HepG2 (cell line): ENCODE results near the gene TLCD1. TPM values are rescaled to one million over a fixed set of nuclear protein-coding genes. Genes with fewer than 3 reads are reported as not detected.

Experiments
- ADNP ChIP-seq: sonication (generic); formaldehyde crosslinking; IDR thresholded peaks from 2 replicates; pipeline ENCODE4 v1.4.0; 2020; ENCODE audit warnings: missing genetic modification reagents
- AHR ChIP-seq: IDR thresholded peaks from 2 replicates; pipeline ENCODE4 v1.6.1; 2018; ENCODE audit warnings: missing genetic modification reagents, missing compliant biosample characterization
- EZH2 ChIP-seq: conservative IDR thresholded peaks from 2 replicates; pipeline ENCODE4 v1.6.1; 2012; ENCODE audit warnings: mild to moderate bottlenecking, low read depth, low read length, moderate library complexity
- IKZF4 ChIP-seq: sonication (generic); formaldehyde crosslinking; IDR thresholded peaks from 2 replicates; pipeline ENCODE4 v1.5.1; 2020; ENCODE audit warnings: borderline replicate concordance, mild to moderate bottlenecking, low read depth, missing genetic modification reagents; ENCODE audit errors: not compliant biosample characterization
- MYNN ChIP-seq: sonication (generic); formaldehyde crosslinking; IDR thresholded peaks from 2 replicates; pipeline ENCODE4 v1.4.0; 2020; ENCODE audit warnings: mild to moderate bottlenecking, low read depth, missing genetic modification reagents
- RBM39 ChIP-seq: fragments of 200-400 bp; formaldehyde crosslinking; IDR thresholded peaks from one replicate; pipeline ENCODE4 v1.6.1; 2018; ENCODE audit warnings: antibody characterized with exemption, mild to moderate bottlenecking, low read depth, low read length; ENCODE audit not compliant: poor library complexity, severe bottlenecking
- STAG1 ChIP-seq: sonication (generic); formaldehyde crosslinking; IDR thresholded peaks from 2 replicates; pipeline ENCODE4 v1.4.0; 2020; ENCODE audit warnings: missing genetic modification reagents
- STAT6 ChIP-seq: sonication (generic); formaldehyde crosslinking; IDR thresholded peaks from 2 replicates; pipeline ENCODE4 v1.4.0; 2020; ENCODE audit warnings: missing genetic modification reagents, mild to moderate bottlenecking, borderline replicate concordance
- ZNF101 ChIP-seq: sonication (generic); formaldehyde crosslinking; IDR thresholded peaks from 2 replicates; pipeline ENCODE4 v1.4.0; 2020; ENCODE audit warnings: mild to moderate bottlenecking, low read depth, missing genetic modification reagents, borderline replicate concordance
- ZNF136 ChIP-seq: sonication (generic); formaldehyde crosslinking; IDR thresholded peaks from 2 replicates; pipeline ENCODE4 v1.8.1; 2022; ENCODE audit warnings: low read depth, mild to moderate bottlenecking, moderate library complexity, missing genetic modification reagents
- ZNF276 ChIP-seq: sonication (generic); formaldehyde crosslinking; IDR thresholded peaks from 2 replicates; pipeline ENCODE4 v1.4.0; 2020; ENCODE audit warnings: mild to moderate bottlenecking, low read depth, missing genetic modification reagents
- ZNF510 ChIP-seq: sonication (generic); formaldehyde crosslinking; IDR thresholded peaks from 2 replicates; pipeline ENCODE4 v1.4.0; 2020; ENCODE audit warnings: low read depth, mild to moderate bottlenecking, missing genetic modification reagents
- ZNF543 ChIP-seq: sonication (generic); formaldehyde crosslinking; IDR thresholded peaks from 2 replicates; pipeline ENCODE4 v1.4.0; 2020; ENCODE audit warnings: mild to moderate bottlenecking, missing genetic modification reagents
- ZNF878 ChIP-seq: sonication (generic); formaldehyde crosslinking; IDR thresholded peaks from 2 replicates; pipeline ENCODE4 v1.8.1; 2023; ENCODE audit warnings: mild to moderate bottlenecking, missing genetic modification reagents, moderate library complexity
- polyA plus RNA-seq, 8 experiments: library from polyadenylated mRNA; depleted of rRNA in 3 of 8; stranded (reverse) in 7 of 8; unstranded in 1 of 8; fragments of >200 nt; fragmentation: Illumina TruSeq in 4 of 8; extraction: Trizol in 4 of 8; gene quantifications; 2 replicates each; pipeline versions ENCODE4 v1.2.1 to v1.2.3, GENCODE V29; 2011 to 2016; ENCODE audit warnings: low read depth in 4 of 8, missing spikeins in 1 of 8, mixed read lengths in 1 of 8; ENCODE audit not compliant: insufficient read depth in 1 of 8
- total RNA-seq, 5 experiments: library from RNA; depleted of rRNA; stranded (reverse); fragments of >200 nt; fragmentation: Illumina TruSeq; extraction: Trizol; gene quantifications; 2 replicates each; pipeline ENCODE4 v1.2.3, GENCODE V29; 2016; ENCODE audit warnings: low read depth in 1 of 5
- TF ChIP-seq, protein P1 (sequence below): sonication (generic); formaldehyde crosslinking; IDR thresholded peaks from 2 replicates; pipeline ENCODE4 v1.4.0; 2020; ENCODE audit warnings: mild to moderate bottlenecking, missing genetic modification reagents

Gene TLCD1
- total and polyA plus RNA-seq, 2 of the 13 experiments (the other 11 are each of a cell fraction or from before 2014, with no cell fraction given): 14.9 to 19.6 TPM

- TF ChIP-seq IKZF4 (CRISPR knock-in tag): no peak
- no peak for TF ChIP-seq ZNF101 (CRISPR knock-in tag)
- TF ChIP-seq, protein P1, sequence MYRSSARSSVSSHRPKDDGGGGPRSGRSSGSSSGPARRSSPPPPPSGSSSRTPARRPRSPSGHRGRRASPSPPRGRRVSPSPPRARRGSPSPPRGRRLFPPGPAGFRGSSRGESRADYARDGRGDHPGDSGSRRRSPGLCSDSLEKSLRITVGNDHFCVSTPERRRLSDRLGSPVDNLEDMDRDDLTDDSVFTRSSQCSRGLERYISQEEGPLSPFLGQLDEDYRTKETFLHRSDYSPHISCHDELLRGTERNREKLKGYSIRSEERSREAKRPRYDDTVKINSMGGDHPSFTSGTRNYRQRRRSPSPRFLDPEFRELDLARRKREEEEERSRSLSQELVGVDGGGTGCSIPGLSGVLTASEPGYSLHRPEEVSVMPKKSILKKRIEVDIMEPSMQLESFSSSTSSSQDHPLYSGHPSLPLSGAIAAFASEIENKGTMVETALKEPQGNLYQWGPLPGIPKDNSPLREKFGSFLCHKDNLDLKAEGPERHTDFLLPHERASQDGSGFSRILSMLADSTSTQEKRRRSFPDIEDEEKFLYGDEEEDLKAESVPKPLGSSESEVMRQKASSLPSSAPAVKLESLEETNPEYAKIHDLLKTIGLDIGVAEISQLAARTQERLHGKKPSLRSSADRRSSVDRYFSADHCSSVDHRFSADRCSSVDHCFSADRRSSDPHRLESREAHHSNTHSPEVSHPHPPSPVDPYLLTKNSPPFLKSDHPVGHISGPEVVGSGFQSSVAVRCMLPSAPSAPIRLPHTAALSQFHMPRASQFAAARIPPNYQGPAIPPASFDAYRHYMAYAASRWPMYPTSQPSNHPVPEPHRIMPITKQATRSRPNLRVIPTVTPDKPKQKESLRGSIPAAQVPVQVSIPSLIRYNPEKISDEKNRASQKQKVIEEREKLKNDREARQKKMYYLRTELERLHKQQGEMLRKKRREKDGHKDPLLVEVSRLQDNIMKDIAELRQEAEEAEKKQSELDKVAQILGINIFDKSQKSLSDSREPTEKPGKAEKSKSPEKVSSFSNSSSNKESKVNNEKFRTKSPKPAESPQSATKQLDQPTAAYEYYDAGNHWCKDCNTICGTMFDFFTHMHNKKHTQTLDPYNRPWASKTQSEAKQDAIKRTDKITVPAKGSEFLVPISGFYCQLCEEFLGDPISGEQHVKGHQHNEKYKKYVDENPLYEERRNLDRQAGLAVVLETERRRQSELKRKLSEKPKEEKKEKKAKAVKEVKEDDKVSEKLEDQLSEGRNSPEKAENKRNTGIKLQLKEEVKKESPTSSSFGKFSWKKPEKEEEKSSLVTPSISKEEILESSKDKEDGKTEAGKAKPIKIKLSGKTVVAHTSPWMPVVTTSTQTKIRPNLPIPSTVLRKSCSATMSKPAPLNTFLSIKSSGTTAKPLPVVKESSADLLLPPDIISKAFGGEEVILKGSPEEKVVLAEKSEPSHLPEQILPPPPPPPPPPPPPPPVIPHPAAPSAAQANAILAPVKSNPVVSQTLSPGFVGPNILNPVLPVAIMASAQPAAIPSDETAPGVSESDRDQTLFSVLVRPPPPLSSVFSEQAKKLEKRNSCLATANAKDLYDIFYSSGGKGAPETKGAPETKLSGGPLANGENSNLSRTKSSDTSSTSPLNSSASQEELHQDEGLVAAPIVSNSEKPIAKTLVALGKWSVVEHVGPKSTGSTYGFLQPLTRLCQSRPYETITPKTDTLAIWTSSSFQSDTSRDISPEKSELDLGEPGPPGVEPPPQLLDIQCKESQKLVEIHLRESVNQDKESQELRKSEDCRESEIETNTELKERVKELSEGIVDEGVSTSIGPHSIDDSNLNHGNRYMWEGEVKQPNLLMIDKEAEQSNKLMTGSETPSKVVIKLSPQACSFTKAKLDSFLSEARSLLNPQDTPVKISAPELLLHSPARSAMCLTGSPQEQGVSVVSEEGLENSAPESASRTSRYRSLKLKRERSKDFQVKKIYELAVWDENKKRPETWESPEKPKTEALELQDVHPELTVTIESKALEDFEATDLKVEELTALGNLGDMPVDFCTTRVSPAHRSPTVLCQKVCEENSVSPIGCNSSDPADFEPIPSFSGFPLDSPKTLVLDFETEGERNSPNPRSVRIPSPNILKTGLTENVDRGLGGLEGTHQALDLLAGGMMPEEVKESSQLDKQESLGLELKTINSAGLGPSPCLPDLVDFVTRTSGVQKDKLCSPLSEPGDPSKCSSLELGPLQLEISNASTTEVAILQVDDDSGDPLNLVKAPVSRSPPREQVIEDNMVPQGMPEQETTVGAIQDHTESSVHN (CRISPR knock-in tag): no peak
- TF ChIP-seq RBM39: peak; percentile 34
- TF ChIP-seq ZNF878 (CRISPR knock-in tag): no peak
- TF ChIP-seq ZNF276 (CRISPR knock-in tag): no peak
- TF ChIP-seq MYNN (CRISPR knock-in tag): no peak
- no peak for TF ChIP-seq STAT6
- no peak for TF ChIP-seq ZNF510 (CRISPR knock-in tag)
- peak; percentile 80 for TF ChIP-seq STAG1
- TF ChIP-seq AHR: 0 out of 2 replicates have a peak, but pooled peaks have one; percentile 26
- TF ChIP-seq ADNP (CRISPR knock-in tag): no peak
- no peak for TF ChIP-seq ZNF136 (CRISPR knock-in tag)
- TF ChIP-seq EZH2: no peak
- TF ChIP-seq ZNF543 (CRISPR knock-in tag): no peak
These were observed 24.4 kb upstream of the TLCD1 start (continued) for GRCh38 chr17:28750178-28751047.
